Esophagus squamous epithelium (tissue), 5 donors: ENCODE measurements around the gene TRIM26. TPM values are rescaled to one million over a fixed set of nuclear protein-coding genes. Genes with fewer than 3 reads are reported as not detected.

ENCODE experiments used
- DNase-seq: peaks from one replicate; lab custom pipeline; 2025; lab: John Stamatoyannopoulos, UW
- H3K27ac ChIP-seq, 4 donors: fragments of 200-600 bp; sonication (generic); one replicate each; pipeline ENCODE4 v1.5.1; 2016 to 2019; ENCODE audit warnings: mild to moderate bottlenecking in 1 of 4
- H3K27me3 ChIP-seq, 4 donors: fragments of 200-600 bp; sonication (generic); 1 replicate in 3 of 4; 2 replicates in 1 of 4; pipeline versions ENCODE4 v1.5.1 to v1.6.0; 2017 to 2021; ENCODE audit warnings: antibody characterized with exemption in 1 of 4
- H3K36me3 ChIP-seq, 3 donors: fragments of 200-600 bp; sonication (generic); one replicate each; pipeline ENCODE4 v1.5.1; 2016 to 2019
- H3K4me1 ChIP-seq, 3 donors: fragments of 200-600 bp; sonication (generic); one replicate each; pipeline ENCODE4 v1.5.1; 2017 to 2019
- H3K4me3 ChIP-seq, 4 donors: fragments of 200-600 bp; sonication (generic); 1 replicate in 3 of 4; 2 replicates in 1 of 4; pipeline ENCODE4 v1.5.1; 2016 to 2019; ENCODE audit warnings: mild to moderate bottlenecking in 2 of 4, moderate library complexity in 1 of 4
- H3K9me3 ChIP-seq, 3 donors: fragments of 200-600 bp; sonication (generic); one replicate each; pipeline ENCODE4 v1.5.1; 2016 to 2019
- CTCF ChIP-seq, 6 experiments: fragments of 450-650 bp in 4 of 6; fragments of 200-600 bp in 2 of 6; sonication (generic) in 2 of 6; IDR thresholded peaks; one replicate each; pipeline ENCODE4 v1.5.1; 2016 to 2019; ENCODE audit warnings: antibody characterized with exemption in 6 of 6, mild to moderate bottlenecking in 4 of 6, moderate library complexity in 4 of 6
- POLR2A ChIP-seq, 4 donors: fragments of 450-650 bp; IDR thresholded peaks; one replicate each; pipeline ENCODE4 v1.6.1; 2017; ENCODE audit warnings: antibody characterized with exemption in 4 of 4, mild to moderate bottlenecking in 4 of 4, moderate library complexity in 3 of 4
- WGBS, 2 donors: methylation state at CpG; one replicate each; pipeline ENCODE4 v1.1.5; 2018; 5-methylcytosine and 5-hydroxymethylcytosine counted together
- intact Hi-C: fragments of 100-400 bp; cut with DNase I; formaldehyde crosslinking; loops from one replicate; pipeline ENCODE4 v1.15.0; 2022
- total RNA-seq, 4 donors: library from RNA; depleted of rRNA; stranded (reverse); fragments of >200 nt; gene quantifications; one replicate each; pipeline ENCODE4 v1.1.0, GENCODE V29; 2016
- donor health status: DM: yes; HTN: yes; CAD: no.

The TRIM26 gene
- total RNA-seq, 4 donors from 2014 or later = 52.3 to 76.3 (median 63.3) TPM

- no peaks in the 10 kb centered on the region for H3K36me3 ChIP-seq
- no peaks in the 10 kb centered on the region for H3K9me3 ChIP-seq
- peaks cover 0 to 51% (median 0%) of the 10 kb centered on the region in 4 donors for H3K27me3 ChIP-seq
- no peak overlapping the region for H3K27ac ChIP-seq
- WGBS, 2 donors = 51 to 57% methylated on average over 7 of the region's 7 CpGs
- intact Hi-C loops = no loop called here
- no peak for DNase-seq
- TF ChIP-seq CTCF (IDR thresholded peaks at IDR 0.05) (no peak), POLR2A (IDR thresholded peaks at IDR 0.05) (no peak)
- no peak overlapping the region for H3K4me3 ChIP-seq
- H3K4me1 ChIP-seq = peaks cover 0 to 7% (median 0%) of the 10 kb centered on the region in 3 donors
These were observed 63.2 kb downstream of the TRIM26 start for GRCh38 chr6:30149858-30150550.

GRCh38 chr6:30149234-30149633 is 64.0 kb downstream of the TRIM26 start:
- Histone ChIP-seq H3K4me3 (no peak overlapping the region), H3K27me3 (peaks cover 0 to 51% (median 0%) of the 10 kb centered on the region in 4 donors), H3K9me3 (no peaks in the 10 kb centered on the region), H3K36me3 (no peaks in the 10 kb centered on the region), H3K27ac (no peak overlapping the region), H3K4me1 (no peaks in the 10 kb centered on the region)
- intact Hi-C loops = no loop called here
- WGBS, 2 donors = 63 to 68% methylated on average over 3 of the region's 3 CpGs
- no peak for DNase-seq
- TF ChIP-seq CTCF (IDR thresholded peaks at IDR 0.05) = no peak
- TF ChIP-seq POLR2A (IDR thresholded peaks at IDR 0.05) = no peak

- peaks cover 0 to 61% (median 0%) of the 10 kb centered on the region in 4 donors for H3K27me3 ChIP-seq
- H3K27ac ChIP-seq = no peak overlapping the region
- no peaks in the 10 kb centered on the region for H3K4me1 ChIP-seq
- no peak overlapping the region for H3K4me3 ChIP-seq
- WGBS, 2 donors = 50% methylated on average over 1 of the region's 3 CpGs; no CpG with 5 or more reads in 1 of the 2 donors
- intact Hi-C loops = no loop called here
- DNase-seq = no peak
- TF ChIP-seq CTCF (IDR thresholded peaks at IDR 0.05) (no peak), POLR2A (IDR thresholded peaks at IDR 0.05) (no peak)
- H3K9me3 ChIP-seq = no peaks in the 10 kb centered on the region
- no peaks in the 10 kb centered on the region for H3K36me3 ChIP-seq
These were observed 66.1 kb downstream of the TRIM26 start for GRCh38 chr6:30147096-30147495.

- H3K4me3 ChIP-seq = no peak overlapping the region
- H3K4me1 ChIP-seq = no peaks in the 10 kb centered on the region
- 50 to 61% methylated on average over 2 to 3 of the region's 7 CpGs for WGBS, 2 donors
- TF ChIP-seq POLR2A (IDR thresholded peaks at IDR 0.05) = no peak
- TF ChIP-seq CTCF (IDR thresholded peaks at IDR 0.05) = no peak
- no peaks in the 10 kb centered on the region for H3K9me3 ChIP-seq
- intact Hi-C loops = no loop called here
- H3K27me3 ChIP-seq = peaks cover 0 to 72% (median 0%) of the 10 kb centered on the region in 4 donors
- no peaks in the 10 kb centered on the region for H3K36me3 ChIP-seq
- no peak overlapping the region for H3K27ac ChIP-seq
- no peak for DNase-seq
These were observed 67.4 kb downstream of the TRIM26 start for GRCh38 chr6:30145818-30146217.

GRCh38 chr6:30144811-30145210 is 68.4 kb downstream of the TRIM26 start:
- no peaks in the 10 kb centered on the region for H3K9me3 ChIP-seq
- H3K27ac ChIP-seq = no peak overlapping the region
- no peaks in the 10 kb centered on the region for H3K36me3 ChIP-seq
- DNase-seq = no peak
- peaks cover 0 to 73% (median 0%) of the 10 kb centered on the region in 4 donors for H3K27me3 ChIP-seq
- 57 to 70% methylated on average over 6 of the region's 6 CpGs for WGBS, 2 donors
- no peak overlapping the region for H3K4me3 ChIP-seq
- intact Hi-C loops = no loop called here
- no peak for TF ChIP-seq POLR2A (IDR thresholded peaks at IDR 0.05)
- no peak for TF ChIP-seq CTCF (IDR thresholded peaks at IDR 0.05)
- H3K4me1 ChIP-seq = no peaks in the 10 kb centered on the region
